Ovary (tissue), 9 donors: ENCODE results near the gene KCNN4. TPM values are rescaled to one million over a fixed set of nuclear protein-coding genes. Genes with fewer than 3 reads are reported as not detected.

Source experiments
- DNase-seq, 5 donors: peaks; one replicate each; pipeline ENCODE4 v3.0.0-alpha.2; 2019 to 2020
- H3K27ac ChIP-seq, 2 donors: fragments of 200-600 bp; one replicate each; pipeline versions ENCODE4 v1.5.1 to v1.8.0; 2019 to 2022
- H3K27me3 ChIP-seq: fragments of 200-600 bp; one replicate; pipeline ENCODE4 v1.8.0; 2022
- H3K36me3 ChIP-seq: fragments of 200-600 bp; sonication (generic); one replicate; pipeline ENCODE4 v1.5.1; 2019
- H3K4me1 ChIP-seq: one replicate; pipeline ENCODE4 v1.8.1; 2013; ENCODE audit warnings: mild to moderate bottlenecking, moderate library complexity; ENCODE audit not compliant: insufficient read depth
- H3K4me3 ChIP-seq: fragments of 200-600 bp; sonication (generic); one replicate; pipeline ENCODE4 v1.5.1; 2017
- H3K9me3 ChIP-seq, 2 donors: fragments of 200-600 bp in 1 of 2; sonication (generic) in 1 of 2; one replicate each; pipeline versions ENCODE4 v1.5.1 to v1.8.1; 2013 to 2019; ENCODE audit warnings: mild to moderate bottlenecking in 1 of 2, moderate library complexity in 1 of 2
- EP300 ChIP-seq: sonication (generic); formaldehyde crosslinking; IDR thresholded peaks from one replicate; pipeline ENCODE4 v1.6.1; 2017; ENCODE audit warnings: antibody characterized with exemption
- POLR2A ChIP-seq: fragments of 450-650 bp; IDR thresholded peaks from one replicate; pipeline ENCODE4 v1.6.1; 2017; ENCODE audit warnings: antibody characterized with exemption, mild to moderate bottlenecking, moderate library complexity
- WGBS, 3 donors: extraction: QIAGEN DNeasy Blood & Tissue Kit in 1 of 3; methylation state at CpG; one replicate each; pipeline versions ENCODE4 v1.1.5 to v1.1.7; 2013 to 2017; 5-methylcytosine and 5-hydroxymethylcytosine counted together
- intact Hi-C, 4 donors: fragments of 100-400 bp; cut with DNase I; formaldehyde crosslinking; loops; one replicate each; pipeline versions ENCODE4 v1.11.0 to v1.15.1; 2022 to 2023
- polyA plus RNA-seq, 2 donors: library from polyadenylated mRNA; stranded (reverse); fragments of 200-250 nt in 1 of 2; fragments of 350-450 nt in 1 of 2; fragmentation: Illumina TruSeq in 1 of 2; extraction: RNeasy Lipid Tissue Mini Kit (QIAGEN cat#74804) in 1 of 2; gene quantifications; one replicate each; pipeline ENCODE4 v1.2.3, GENCODE V29; 2013 to 2014
- total RNA-seq, 7 donors: library from RNA; depleted of rRNA in 2 of 7; stranded (reverse); fragments of >200 nt in 2 of 7; fragmentation: NEBNext Ultra II Directional in 3 of 7; extraction: Animal tissue kit (Norgen Biotek cat#: 25700) in 3 of 7; gene quantifications; one replicate each; pipeline versions ENCODE4 v1.1.0 to v1.2.4, GENCODE V29; 2016 to 2023
- TF ChIP-seq, protein P1 (sequence below), 3 donors: fragments of 450-650 bp in 2 of 3; fragments of 200-600 bp in 1 of 3; IDR thresholded peaks; one replicate each; pipeline versions ENCODE4 v1.5.1 to v1.8.0; 2016 to 2022; ENCODE audit warnings: antibody characterized with exemption in 3 of 3, mild to moderate bottlenecking in 1 of 3
- donor health status: DM: no; HTN: no; CAD: no; lungs with moderate emphysema.
- donor health status: DM: no; HTN: no; CAD: no.
- donor health status: Bipolar disorder and iron deficiency.
- donor health status: DM: yes; HTN: yes; CAD: no.
- donor health status: DM: no; HTN: no; CAD: no.
- donor health status: DM: yes; HTN: yes; CAD: no.

Gene KCNN4
- total and polyA plus RNA-seq, 9 donors = 0.28 to 9.1 (median 2.5) TPM

DNA sequence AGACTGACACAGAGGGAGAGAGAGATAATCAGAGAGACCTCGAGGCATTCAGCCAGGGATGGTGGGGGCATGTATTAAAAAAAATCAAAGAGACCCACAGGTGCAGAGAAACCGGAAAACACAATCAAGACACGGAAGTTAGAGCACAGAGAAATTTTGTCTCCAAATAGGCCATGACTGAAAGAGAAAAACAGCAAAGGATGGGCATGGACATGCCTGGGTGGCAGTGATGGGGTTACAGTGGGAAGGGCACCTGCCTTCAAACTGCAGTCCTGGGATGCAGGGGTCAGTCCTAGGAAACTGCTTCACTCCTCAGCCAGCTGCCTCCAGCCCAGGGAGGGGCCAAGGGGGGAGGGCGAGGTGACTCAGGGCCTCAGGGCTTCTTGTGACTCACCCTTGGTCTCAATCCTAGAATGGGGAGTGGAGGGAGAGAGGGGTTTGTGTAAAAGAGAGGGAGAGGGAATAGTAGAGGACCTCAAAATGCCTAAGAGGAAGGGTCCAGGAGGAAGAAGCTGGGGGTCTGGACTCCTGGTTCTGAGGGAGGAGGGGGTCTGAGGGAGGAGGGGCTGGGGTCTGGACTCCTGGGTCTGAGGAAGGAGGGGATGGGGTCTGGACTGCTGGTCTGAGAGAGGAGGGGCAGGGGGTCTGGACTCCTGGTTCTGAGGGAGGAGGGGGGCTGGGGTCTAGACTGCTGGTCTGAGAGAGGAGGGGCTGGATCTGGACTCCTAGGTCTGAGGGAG is 3.6 kb upstream of the KCNN4 start:
- Histone ChIP-seq H3K27me3 (no peaks in the 10 kb centered on the region), H3K4me3 (no peak overlapping the region), H3K27ac (no peak overlapping the region), H3K36me3 (no peaks in the 10 kb centered on the region), H3K4me1 (no peaks in the 10 kb centered on the region), H3K9me3 (no peaks in the 10 kb centered on the region)
- 49 to 52% (median 50%) methylated on average over 4 of the region's 4 CpGs for WGBS, 3 donors
- TF ChIP-seq, protein P1, sequence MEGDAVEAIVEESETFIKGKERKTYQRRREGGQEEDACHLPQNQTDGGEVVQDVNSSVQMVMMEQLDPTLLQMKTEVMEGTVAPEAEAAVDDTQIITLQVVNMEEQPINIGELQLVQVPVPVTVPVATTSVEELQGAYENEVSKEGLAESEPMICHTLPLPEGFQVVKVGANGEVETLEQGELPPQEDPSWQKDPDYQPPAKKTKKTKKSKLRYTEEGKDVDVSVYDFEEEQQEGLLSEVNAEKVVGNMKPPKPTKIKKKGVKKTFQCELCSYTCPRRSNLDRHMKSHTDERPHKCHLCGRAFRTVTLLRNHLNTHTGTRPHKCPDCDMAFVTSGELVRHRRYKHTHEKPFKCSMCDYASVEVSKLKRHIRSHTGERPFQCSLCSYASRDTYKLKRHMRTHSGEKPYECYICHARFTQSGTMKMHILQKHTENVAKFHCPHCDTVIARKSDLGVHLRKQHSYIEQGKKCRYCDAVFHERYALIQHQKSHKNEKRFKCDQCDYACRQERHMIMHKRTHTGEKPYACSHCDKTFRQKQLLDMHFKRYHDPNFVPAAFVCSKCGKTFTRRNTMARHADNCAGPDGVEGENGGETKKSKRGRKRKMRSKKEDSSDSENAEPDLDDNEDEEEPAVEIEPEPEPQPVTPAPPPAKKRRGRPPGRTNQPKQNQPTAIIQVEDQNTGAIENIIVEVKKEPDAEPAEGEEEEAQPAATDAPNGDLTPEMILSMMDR (IDR thresholded peaks at IDR 0.05) = no peak
- TF ChIP-seq POLR2A (no peak), EP300 (no peak)
- no peak for DNase-seq
- intact Hi-C loops = loop anchor here in 1 of 4 donors (5.0 kb wide), 1 partner anchor 37 kb away; no protein-coding TSS in a partner anchor

DNA sequence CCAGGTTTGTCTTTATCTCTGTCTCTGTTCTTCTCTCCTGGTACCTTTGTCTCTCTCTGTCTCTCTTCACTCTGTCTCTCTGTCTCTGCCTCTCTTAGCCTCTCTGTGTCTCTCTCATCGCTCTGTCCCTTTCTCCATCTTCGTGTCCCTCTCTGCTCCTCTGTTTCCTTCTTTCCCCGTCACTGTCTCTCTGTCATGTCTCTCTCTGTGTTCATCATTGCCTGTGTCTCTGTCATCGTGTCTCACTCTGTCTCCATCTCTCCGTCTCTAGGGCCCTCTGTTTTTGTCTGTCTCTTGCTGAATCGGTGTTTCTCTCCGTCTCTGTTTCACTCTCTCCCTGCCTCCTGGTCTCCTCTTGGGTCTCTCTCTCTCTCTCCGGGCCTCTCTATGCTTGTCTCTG is 2.9 kb upstream of the KCNN4 start:
- Histone ChIP-seq H3K36me3 (no peaks in the 10 kb centered on the region), H3K4me1 (no peaks in the 10 kb centered on the region), H3K4me3 (no peak overlapping the region), H3K9me3 (no peaks in the 10 kb centered on the region), H3K27me3 (no peaks in the 10 kb centered on the region), H3K27ac (no peak overlapping the region)
- intact Hi-C loops = loop anchor here in 2 of 4 donors (2.0 to 5.0 kb wide), 2 partner anchors 36 to 37 kb away; no protein-coding TSS in a partner anchor
- 83 to 86% (median 85%) methylated on average over 8 of the region's 8 CpGs for WGBS, 3 donors
- TF ChIP-seq POLR2A = no peak
- TF ChIP-seq, protein P1 (IDR thresholded peaks at IDR 0.05) = no peak
- TF ChIP-seq EP300 = no peak
- DNase-seq = no peak

DNA sequence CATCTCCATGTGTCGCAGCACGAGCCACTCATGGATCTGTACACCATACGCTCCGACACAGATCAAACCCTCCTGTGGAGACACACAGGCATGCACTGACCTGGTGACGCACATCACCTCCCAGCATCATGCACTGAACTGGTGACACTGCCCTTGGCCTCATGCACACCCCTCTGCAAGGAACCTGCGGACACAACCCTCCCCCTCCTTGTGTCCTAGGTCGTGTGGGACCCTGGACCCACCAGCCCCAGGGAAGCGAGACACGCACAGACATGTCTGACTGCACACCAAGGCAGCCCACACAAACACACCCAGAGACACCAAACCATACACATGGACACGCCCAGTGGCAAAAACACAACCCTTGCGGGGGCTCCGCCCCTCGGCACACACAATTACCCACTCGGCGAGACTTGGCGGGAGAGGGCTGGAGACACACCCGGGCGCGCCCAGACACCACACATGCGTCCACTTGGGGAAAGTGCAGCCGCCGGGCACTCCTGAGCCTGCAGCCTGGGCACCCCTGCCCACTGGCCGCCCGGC is 2.0 kb upstream of the KCNN4 start:
- H3K27ac ChIP-seq = no peak overlapping the region
- TF ChIP-seq, protein P1 (IDR thresholded peaks at IDR 0.05) = no peak
- no peak for TF ChIP-seq POLR2A
- TF ChIP-seq EP300 = no peak
- WGBS, 3 donors = 70 to 80% (median 71%) methylated on average over 24 of the region's 24 CpGs
- DNase-seq = no peak
- intact Hi-C loops = loop anchor here in 2 of 4 donors (2.0 to 5.0 kb wide), 2 partner anchors 35 to 36 kb away; no protein-coding TSS in a partner anchor
- H3K27me3 ChIP-seq = no peaks in the 10 kb centered on the region
- H3K36me3 ChIP-seq = no peaks in the 10 kb centered on the region
- no peaks in the 10 kb centered on the region for H3K9me3 ChIP-seq
- no peak overlapping the region for H3K4me3 ChIP-seq
- no peaks in the 10 kb centered on the region for H3K4me1 ChIP-seq

DNA sequence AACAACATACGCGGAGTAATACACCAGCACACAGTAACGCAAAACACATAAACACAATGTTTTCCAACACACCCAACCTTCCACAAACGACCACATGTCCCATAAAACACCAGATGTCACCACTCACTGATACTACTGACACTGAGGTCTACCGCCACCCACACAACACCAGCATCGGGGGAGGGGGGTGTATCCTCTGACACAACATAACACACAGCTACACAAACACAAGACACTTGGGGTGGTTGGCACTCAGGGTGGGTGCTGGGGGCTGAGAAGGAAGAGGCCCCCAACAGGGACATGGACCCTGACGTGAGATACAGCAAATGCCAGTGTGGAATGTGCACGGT is 1.5 kb upstream of the KCNN4 start:
- DNase-seq = no peak
- Histone ChIP-seq H3K27ac (no peak overlapping the region), H3K36me3 (no peaks in the 10 kb centered on the region), H3K27me3 (no peaks in the 10 kb centered on the region), H3K4me1 (no peaks in the 10 kb centered on the region), H3K9me3 (no peaks in the 10 kb centered on the region), H3K4me3 (no peak overlapping the region)
- whole genome bisulfite sequencing, 3 donors = 33 to 44% (median 37%) methylated on average over 8 of the region's 8 CpGs
- intact Hi-C loops = loop anchor here in 2 of 4 donors (2.0 to 5.0 kb wide), 2 partner anchors 35 kb away; no protein-coding TSS in a partner anchor
- no peak for TF ChIP-seq EP300
- no peak for TF ChIP-seq POLR2A
- TF ChIP-seq, protein P1 (IDR thresholded peaks at IDR 0.05) = no peak
